SH-SY5Y (cell line): Measurements from ENCODE around the gene MYH10.

Experiments used
- GATA2 ChIP-seq: IDR thresholded peaks from 2 replicates; pipeline ENCODE4 v1.6.1; 2011; ENCODE audit warnings: mild to moderate bottlenecking, low read depth, low read length
- GATA3 ChIP-seq: IDR thresholded peaks from 2 replicates; pipeline ENCODE4 v1.6.1; 2011; ENCODE audit warnings: low read depth, mild to moderate bottlenecking, low read length, moderate library complexity

DNA sequence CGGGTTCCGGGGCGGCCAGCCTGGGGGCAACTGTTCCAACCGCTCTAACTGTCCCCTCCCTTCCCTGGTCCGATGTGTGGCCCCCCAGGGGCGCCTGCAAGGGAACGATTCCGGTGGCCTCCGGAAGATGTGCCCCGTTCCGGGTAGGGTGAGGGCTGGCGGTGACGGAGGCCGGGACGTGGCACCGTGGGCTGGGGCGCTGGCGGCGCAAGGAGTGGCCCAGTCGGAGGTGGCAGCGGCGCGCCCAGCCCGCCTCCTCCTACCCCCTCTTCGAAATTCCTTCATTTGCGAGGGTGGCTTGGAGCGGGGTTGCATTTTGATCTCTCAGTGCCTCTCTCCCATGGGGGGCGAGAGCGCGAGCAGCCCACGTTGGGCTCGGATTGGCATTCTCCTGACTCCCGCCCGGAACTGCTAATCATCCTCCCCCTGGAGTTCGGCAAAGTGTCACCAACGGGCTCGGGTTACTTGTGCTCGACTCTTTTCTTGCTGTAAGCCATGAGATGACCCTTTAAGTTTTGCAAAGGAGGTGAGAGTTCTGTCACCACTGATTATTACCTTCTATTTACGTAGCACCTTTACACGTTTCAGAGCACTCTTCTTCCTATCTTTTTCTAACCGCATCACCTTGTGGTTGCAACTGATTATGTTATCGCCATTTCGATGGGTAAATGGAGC, 194.2 kb downstream of the MYH10 start:
- TF ChIP-seq GATA3 (no peak), GATA2 (no peak)
